ENCODE data around the gene SERBP1. TPM values are rescaled to one million over a fixed set of nuclear protein-coding genes. Genes with fewer than 3 reads are reported as not detected.

The SERBP1 gene
- total RNA-seq, 1 donor from 2014 or later, result 250 TPM

GRCh38 chr1:67359592-67359991 is 70.6 kb downstream of the SERBP1 start:
- DNase-seq, result no peak

Other genes starting within 250 kb of the SERBP1 start
- gene IL12RB2, start 122.5 kb downstream of the SERBP1 start, total RNA-seq, result not detected in 2 replicates

Measured in dermis blood vessel endothelial cell (primary cell).